GM20431 (cell line): ENCODE results near the gene CASR.

Experiments
- in situ Hi-C: fragments of 300-500 bp; cut with MseI, MboI; formaldehyde crosslinking; loops from one replicate; pipeline ENCODE4 v1.15.0; 2020; ENCODE audit warnings: low sequenced_read_pairs; ENCODE audit not compliant: unreplicated experiment

Gene CASR

GRCh38 chr3:122295266-122296062, 112.0 kb downstream of the CASR start:
- in situ Hi-C loops, result no loop called here

- in situ Hi-C loops, result no loop called here
Measured at GRCh38 chr3:122298239-122298638, 114.8 kb downstream of the CASR start.

DNA sequence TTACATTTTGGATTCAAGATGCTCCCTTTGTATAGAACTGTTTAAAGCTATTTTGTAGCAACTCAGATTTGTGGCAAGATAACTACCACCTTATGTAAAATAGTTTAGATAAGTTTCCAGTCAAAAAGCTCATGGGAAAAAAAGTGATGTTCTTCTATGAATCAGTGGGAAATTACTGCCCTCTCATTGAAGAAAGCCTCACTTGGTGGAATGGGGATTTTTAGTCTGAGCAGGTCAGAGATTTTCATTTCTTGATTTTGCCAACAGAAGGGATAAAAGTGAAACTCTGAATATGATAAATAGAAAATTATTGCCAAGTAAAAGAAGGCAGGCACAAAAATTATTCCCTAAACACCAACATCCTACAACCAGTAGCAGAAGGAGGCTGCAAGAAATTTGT, 115.7 kb downstream of the CASR start:
- in situ Hi-C loops, result no loop called here

DNA sequence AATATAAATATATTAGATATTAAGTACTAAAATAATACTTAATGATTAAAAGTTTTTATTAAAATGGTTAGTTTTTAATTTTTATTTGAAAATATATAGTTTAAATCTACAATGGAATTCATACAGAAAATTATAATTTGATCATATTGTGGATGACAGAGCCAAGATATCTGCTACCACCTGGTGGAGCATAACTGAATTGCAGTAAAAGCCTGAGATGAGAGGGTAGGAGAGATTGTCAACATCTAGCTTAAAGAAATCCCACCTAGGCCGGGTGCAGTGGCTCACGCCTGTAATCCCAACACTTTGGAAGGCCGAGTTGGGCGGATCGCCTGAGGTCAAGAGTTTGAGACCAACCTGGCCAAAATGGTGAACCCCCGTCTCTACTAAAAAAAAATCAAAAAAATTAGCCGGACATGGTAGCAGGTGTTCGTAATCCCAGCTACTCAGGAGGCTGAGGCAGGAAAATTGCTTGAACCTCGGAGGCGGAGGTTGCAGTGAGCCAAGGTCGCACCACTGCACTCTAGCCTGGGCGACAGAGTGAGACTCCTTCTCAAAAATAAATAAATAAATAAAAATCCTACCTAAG, 116.5 kb downstream of the CASR start:
- in situ Hi-C loops, result no loop called here

GRCh38 chr3:122301063-122301462, 117.6 kb downstream of the CASR start:
- in situ Hi-C loops, result no loop called here

DNA sequence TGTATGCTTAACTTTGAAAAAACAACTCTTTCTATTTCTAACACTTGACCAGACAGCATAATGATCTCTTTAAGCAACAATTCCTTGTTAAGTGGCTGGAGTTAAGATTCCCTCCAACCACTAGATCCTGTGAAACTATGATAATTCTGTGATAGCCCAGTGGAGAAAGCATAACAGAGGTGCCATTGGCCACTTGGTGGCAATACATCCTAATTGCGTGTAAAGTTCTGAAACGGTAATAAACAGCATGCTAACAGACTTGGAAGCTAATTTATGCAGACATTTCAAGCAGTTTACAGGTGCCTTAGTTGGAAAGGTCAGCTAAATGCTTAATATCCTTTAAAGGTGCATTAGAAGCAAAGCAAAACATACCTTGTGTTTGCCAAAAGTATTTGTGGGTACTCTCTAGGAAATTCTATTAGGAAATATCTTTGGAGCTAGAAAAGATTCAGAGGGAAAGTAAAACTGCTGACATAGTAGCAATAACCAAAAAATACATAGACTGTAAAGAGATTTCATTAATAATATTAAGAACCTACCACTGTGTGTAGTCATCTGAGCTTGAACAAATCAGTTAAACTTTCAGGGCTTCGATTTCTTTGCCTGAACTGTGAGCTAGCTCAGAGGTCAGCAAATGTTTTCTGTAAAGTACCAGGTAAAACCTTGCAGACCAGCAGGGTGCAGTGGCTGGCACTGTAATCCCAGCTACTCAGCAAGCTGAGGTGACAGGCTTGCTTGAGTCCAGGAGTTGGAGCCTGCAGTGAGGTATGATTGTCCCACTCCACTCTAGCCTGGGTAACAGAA, 122.6 kb downstream of the CASR start:
- in situ Hi-C loops, result no loop called here

- in situ Hi-C loops, result no loop called here
Measured at GRCh38 chr3:122306622-122306953, 123.1 kb downstream of the CASR start.

DNA sequence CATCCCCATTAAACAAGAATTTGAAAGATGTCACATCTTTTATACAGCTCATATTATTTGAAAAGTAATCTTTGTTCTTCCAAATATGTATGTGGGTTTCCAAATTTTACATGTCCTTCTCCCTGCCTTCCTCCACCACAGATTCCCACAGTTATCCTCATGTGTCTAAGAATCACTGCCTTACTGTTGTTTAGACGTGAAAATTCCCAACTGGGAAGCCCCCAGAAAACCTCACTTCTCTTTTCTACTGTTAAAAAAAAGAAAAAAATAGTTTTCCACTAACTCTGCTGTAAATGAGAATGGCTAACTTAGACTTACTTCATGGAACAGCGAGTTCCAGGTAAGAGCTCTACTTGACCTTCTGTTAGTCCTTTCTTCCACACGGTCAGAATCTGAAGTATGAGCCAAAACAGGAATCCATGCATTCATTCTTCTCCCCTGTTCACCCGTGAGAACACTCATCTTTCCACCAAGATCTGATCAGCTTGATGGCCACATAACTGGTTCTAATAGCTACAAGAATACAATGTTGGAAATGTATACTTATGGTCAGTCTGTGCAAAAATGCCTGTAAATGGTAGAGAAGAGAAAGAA, 123.7 kb downstream of the CASR start:
- in situ Hi-C loops, result no loop called here

GRCh38 chr3:122307976-122308375, 124.5 kb downstream of the CASR start:
- in situ Hi-C loops, result no loop called here

GRCh38 chr3:122310361-122310760, 126.9 kb downstream of the CASR start:
- in situ Hi-C loops, result no loop called here

- in situ Hi-C loops, result no loop called here
Measured at GRCh38 chr3:122312826-122313225, 129.4 kb downstream of the CASR start.

DNA sequence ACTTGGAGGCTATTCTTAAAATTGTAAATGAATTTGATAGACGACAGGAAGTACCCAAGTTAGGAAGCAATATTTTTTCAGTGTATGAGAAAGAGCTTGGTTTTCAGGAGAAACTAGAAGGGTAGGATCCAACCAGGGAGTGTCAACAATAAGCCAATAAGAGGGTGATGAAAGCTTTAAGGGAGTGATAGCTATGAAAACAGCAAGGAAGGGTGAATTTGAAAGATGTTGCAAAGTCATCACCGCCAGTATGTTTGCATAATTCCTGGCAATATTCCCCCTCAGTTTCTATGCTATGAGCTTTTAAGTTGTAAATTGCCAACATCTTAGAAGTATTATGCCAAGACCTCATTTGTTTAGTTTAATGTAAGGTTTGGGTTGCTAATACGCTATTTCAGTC, 129.8 kb downstream of the CASR start:
- in situ Hi-C loops, result no loop called here

- in situ Hi-C loops, result no loop called here
Measured at GRCh38 chr3:122314228-122314876, 130.9 kb downstream of the CASR start.

- in situ Hi-C loops, result no loop called here
Measured at GRCh38 chr3:122315619-122316018, 132.2 kb downstream of the CASR start.

GRCh38 chr3:122316368-122316767, 132.9 kb downstream of the CASR start:
- in situ Hi-C loops, result no loop called here

DNA sequence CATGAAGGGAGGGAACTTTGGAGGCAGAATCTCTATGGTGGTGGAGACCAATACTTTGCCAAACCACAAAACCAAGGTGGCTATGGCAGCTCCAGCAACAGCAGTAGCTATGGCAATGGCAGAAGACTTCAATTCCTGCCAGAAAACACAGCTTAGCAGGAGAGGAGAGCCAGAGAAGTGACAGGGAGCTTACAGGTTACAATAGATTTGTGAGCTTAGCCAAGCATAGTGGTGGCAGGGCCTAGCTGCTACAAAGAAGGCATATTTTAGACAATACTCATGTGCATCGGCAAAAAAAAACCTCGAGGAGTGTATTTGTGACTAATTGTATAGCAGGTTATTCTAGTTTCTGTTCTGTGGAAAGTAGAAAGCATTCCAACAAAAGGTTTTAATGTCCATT, 135.2 kb downstream of the CASR start:
- in situ Hi-C loops, result no loop called here

- in situ Hi-C loops, result no loop called here
Measured at GRCh38 chr3:122322095-122323075, 138.9 kb downstream of the CASR start.

DNA sequence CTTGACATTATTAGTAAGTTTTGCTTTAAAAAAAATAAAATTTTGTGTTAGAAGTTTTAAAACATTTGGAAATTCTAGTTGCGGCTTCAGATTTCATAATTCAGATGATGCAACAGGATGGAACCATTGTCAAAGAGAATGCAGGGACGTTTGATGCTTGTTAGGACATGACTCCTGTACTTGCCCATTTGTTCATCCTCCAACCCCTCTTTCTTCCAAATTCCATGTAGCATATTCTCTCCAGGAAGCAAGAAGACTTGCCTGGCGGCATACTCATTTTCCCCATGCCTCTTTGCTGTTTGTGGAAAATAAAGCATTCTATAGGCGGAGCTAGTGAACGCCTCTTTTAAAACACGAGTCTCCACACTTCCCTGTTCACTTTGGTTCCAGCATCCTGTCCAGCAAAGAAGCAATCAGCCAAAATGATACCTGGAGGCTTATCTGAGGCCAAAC, 141.4 kb downstream of the CASR start, which contains the start of gene CSTA:
Gene CSTA (plus strand): TSS at position 378 of the 453 bp plus-strand sequence. CDS start 45 bp downstream, at position 423.
- in situ Hi-C loops, result no loop called here

- in situ Hi-C loops, result no loop called here
Measured at GRCh38 chr3:122325769-122326168, 142.3 kb downstream of the CASR start.
